Uterus (tissue), 2 donors: ENCODE measurements around the gene PKNOX2.

ENCODE experiments used
- POLR2A ChIP-seq, 2 donors: fragments of 450-650 bp; IDR thresholded peaks; one replicate each; pipeline ENCODE4 v1.6.1; 2016; ENCODE audit warnings: antibody characterized with exemption in 2 of 2, mild to moderate bottlenecking in 1 of 2, moderate library complexity in 1 of 2
- TF ChIP-seq, protein P1 (sequence below), 4 experiments: fragments of 200-600 bp in 2 of 4; fragments of 450-650 bp in 2 of 4; sonication (generic) in 2 of 4; IDR thresholded peaks; one replicate each; pipeline ENCODE4 v1.5.1; 2016 to 2019; ENCODE audit warnings: antibody characterized with exemption in 4 of 4, mild to moderate bottlenecking in 2 of 4, moderate library complexity in 1 of 4

- TF ChIP-seq POLR2A (IDR thresholded peaks at IDR 0.05) = no peak
- TF ChIP-seq, protein P1, sequence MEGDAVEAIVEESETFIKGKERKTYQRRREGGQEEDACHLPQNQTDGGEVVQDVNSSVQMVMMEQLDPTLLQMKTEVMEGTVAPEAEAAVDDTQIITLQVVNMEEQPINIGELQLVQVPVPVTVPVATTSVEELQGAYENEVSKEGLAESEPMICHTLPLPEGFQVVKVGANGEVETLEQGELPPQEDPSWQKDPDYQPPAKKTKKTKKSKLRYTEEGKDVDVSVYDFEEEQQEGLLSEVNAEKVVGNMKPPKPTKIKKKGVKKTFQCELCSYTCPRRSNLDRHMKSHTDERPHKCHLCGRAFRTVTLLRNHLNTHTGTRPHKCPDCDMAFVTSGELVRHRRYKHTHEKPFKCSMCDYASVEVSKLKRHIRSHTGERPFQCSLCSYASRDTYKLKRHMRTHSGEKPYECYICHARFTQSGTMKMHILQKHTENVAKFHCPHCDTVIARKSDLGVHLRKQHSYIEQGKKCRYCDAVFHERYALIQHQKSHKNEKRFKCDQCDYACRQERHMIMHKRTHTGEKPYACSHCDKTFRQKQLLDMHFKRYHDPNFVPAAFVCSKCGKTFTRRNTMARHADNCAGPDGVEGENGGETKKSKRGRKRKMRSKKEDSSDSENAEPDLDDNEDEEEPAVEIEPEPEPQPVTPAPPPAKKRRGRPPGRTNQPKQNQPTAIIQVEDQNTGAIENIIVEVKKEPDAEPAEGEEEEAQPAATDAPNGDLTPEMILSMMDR (IDR thresholded peaks at IDR 0.05) = no peak
Observed at GRCh38 chr11:125367710-125368109, 203.2 kb downstream of the PKNOX2 start.
